GM21390 (cell line): ENCODE measurements around the gene KLHL5.
"Not testable (repeated sequence)": the region's sequence is repeated elsewhere in the genome, so short reads cannot be mapped to it uniquely, and the experiment has no call there.

Source experiments
- ATAC-seq: cut with Tn5 transposase; IDR thresholded peaks from one replicate; pipeline ENCODE4 v1.9.1; 2021; ENCODE audit not compliant: unreplicated experiment

KLHL5 gene

DNA sequence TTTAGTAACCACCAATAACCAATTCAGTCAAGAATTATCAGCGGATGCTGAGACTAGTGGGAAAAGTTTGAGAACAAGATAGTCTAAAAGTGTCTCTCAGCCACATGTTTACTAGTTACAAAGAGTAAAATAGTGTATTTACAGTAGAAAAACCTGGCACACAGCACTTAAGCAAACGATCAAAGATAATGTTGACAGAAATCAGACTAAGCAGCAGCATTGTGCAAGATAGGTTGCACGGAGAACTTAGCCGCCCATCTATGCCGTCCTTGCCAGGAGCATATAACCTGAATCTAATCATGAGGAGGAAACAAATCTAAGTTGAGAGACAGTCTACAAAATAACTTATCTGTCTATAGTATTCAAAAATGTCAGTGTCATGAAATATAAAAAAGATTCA is 35.3 kb downstream of the KLHL5 start:
- ATAC-seq: no peak

DNA sequence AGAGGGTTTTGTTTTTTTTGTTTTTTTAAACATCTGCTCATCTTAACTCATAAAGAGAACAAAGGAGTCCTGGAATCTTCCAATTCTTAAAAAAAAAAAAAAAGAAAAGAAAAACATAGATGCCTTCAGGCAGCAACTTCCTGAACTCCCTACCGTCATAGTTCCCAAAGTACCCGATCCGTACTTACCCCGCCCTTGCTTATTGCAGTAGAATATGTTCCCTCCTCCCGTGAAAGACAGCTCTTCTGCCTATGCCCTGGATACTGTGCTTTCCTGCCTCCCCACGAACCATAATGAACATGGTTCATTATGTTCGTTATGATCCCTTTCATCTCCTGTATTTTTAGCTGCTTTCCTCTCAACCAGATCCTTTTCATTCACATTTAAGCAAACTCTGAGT is 40.3 kb downstream of the KLHL5 start:
- ATAC-seq: no peak

- ATAC-seq: no peak
Measured at GRCh38 chr4:39103291-39103690, 41.3 kb downstream of the KLHL5 start.

GRCh38 chr4:39104255-39104654 is 42.2 kb downstream of the KLHL5 start:
- no peak for ATAC-seq

DNA sequence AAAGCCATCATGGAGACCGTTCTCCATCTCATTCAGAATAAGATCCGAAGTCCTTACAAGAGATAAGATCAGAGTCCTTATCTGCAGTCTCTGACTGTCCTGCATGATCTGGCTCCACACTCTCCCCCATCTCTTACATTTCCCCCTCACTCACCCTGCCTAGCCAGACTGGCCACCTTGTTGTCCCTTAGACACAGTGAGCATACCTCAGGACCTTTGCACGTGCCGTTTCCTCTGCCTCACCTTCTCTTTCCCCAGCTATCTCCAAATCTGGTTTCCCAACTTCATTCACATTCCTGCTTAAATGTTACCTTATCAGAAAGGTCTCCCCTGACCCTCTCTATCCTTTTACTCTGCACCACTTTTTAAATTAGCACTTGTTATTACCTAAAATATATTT is 44.0 kb downstream of the KLHL5 start:
- no peak for ATAC-seq

- no peak for ATAC-seq
Measured at GRCh38 chr4:39114436-39114835, 52.4 kb downstream of the KLHL5 start.

- no peak for ATAC-seq
Measured at GRCh38 chr4:39118034-39118658, 56.1 kb downstream of the KLHL5 start.

GRCh38 chr4:39120418-39120817 is 58.4 kb downstream of the KLHL5 start:
- no peak for ATAC-seq

DNA sequence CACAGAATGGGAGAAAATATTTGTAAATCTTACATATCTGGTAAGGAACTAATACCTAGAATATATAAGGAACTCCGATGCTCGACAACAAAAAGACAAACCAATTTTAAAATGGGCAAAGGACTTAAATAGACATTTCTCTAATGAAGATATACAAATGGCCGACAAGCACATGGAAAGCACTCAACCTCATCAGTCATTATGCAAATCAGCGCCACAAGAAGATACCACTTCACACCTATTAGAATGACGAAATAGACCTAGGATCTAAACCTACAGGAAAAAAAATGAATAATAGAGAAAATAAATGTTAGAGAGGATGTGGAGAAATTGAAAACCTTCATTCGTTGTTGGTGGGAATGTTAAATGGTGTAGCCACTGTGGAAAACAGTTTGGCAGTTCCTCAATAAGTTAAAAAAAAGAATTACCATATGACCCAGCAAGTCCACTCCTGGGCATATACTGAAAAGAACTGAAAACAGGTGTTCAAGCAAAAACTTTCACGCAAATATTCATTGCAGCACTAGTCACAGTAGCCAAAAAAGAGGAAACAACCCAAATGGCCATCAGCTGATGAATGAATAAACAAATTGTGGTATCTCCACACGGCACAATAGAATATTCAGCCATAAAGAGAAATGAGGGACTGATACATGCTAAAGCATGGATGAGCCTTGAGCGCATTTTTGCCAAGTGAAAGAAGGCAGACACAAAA is 63.0 kb downstream of the KLHL5 start:
- ATAC-seq: peak; percentile 79

GRCh38 chr4:39125600-39125985 is 63.6 kb downstream of the KLHL5 start:
- no peak for ATAC-seq

- no peak for ATAC-seq
Measured at GRCh38 chr4:39126256-39127095, 64.4 kb downstream of the KLHL5 start.

- no peak for ATAC-seq
Measured at GRCh38 chr4:39133623-39134022, 71.6 kb downstream of the KLHL5 start.

DNA sequence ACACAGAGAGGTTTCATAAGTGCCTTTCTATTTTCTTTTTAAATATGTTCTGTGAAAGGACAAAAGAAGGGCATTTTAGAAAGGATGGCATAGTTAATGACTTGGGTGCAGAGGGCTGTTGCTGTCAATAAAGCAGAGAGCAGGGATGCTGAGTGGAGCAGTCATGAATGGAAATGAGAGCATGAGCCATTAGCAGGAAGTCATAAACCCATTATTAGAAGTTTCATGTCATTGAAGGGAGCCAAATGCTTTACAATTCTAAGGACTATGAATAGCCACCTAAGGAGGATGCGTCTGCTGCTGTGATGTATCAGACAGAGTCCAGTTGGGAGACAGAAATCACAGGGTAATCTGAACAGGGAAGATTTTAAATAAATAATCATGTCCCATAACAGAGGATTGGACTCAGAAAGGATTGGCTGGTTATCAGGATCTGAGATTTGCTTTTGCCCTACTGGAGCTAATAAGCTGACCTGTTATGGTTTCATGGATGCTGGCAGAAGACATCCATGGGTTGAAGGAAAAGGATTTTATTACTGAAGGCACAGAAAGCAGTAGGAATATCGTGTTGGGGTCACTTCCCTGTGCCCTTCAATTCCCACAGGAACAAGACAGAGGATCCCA is 72.8 kb downstream of the KLHL5 start:
- peak; percentile 61 for ATAC-seq

- not testable (repeated sequence) for ATAC-seq
Measured at GRCh38 chr4:39138227-39138626, 76.2 kb downstream of the KLHL5 start.

- no peak for ATAC-seq
Measured at GRCh38 chr4:39146211-39146610, 84.2 kb downstream of the KLHL5 start.

DNA sequence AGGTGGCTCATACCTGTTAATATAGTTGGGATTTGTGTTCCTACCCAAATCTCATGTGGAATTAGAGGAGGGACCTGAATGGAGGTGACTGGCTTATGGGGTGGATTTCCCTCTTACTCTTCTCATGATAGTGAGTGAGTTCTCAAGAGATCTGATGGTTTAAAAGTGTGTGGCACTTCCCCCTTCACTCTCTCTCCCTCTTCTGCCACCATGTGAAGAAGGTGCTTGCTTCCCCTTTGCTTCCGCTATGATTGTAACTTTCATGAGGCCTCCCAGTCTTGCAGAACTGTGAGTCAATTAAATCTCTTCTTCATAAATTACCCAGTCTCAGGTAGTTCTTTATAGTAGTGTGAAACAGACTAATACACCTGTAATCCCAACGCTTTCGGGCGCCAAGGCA is 92.0 kb downstream of the KLHL5 start:
- no peak for ATAC-seq

DNA sequence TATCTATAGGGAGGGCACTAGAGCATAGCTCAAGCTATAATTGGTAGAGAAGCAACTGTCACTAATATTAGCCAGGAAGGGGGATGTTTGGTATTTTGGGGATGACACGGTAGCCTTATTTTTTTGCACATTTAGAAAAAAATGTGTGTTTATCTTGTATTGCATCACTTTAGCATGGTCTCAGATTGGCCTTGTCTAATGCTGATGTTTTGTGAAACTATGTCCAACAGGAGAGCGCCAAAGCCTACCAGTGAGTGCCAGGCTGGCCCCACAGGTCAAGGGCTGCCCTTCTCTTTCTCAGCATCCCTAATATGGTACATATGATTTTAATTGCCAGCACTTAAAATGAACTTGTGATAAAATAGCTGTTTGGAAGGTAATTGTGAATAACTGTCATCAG is 95.5 kb downstream of the KLHL5 start:
- ATAC-seq: no peak

DNA sequence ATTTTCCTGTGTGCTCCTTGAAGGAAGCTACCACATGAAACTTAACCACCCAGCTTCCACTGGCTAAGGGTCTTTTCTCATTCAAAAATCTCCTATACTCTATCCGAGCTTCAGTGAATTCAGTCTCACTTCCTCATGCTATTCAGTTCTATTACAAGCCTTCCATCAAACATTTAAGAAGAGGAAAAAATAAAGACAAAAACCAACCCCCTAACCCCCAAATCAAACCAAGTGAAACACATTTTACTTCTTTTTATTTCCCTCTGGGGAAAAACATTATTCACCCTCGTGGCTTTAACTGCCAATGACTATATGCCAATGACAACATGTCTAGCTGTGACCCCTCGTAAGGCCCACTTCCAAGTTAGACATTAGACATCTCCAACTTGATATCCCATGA is 104.1 kb downstream of the KLHL5 start:
- no peak for ATAC-seq

GRCh38 chr4:39166669-39167068 is 104.6 kb downstream of the KLHL5 start:
- ATAC-seq: no peak

DNA sequence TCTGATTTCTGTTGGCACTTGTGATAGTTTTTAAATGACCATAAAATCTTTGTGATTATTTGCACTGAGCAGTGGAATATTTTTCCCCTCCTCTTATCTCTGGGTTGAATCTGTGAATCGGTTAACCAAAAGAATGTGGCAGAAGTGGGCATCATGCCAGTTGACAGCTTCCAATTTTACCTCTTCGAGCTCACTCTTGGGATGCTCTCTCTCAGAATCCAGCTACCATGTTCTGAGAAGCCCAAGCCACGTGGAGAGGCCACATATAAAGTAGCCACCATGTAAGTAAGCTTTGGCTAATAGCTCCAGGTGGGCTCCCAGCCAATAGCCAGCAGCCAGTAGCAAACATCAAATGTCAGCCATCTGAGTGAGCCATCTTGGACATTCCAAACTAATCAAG is 107.4 kb downstream of the KLHL5 start:
- ATAC-seq: no peak

DNA sequence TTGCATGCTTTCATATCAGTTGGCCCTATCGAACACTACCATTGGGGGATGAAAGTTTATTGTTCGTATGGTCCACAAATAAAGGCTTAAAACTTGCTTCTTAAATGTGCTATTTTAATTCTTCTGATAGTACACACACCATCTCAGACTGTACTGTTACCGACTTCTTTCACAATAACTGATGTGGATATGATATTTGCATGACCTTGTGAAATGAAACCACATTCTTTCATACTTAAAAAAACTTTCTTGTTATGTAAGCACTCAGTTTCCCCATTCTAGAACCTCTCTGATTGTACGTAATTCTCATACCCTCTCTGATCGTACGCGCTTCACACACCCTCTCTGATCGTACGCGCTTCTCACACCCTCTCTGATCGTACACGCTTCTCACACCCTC is 108.3 kb downstream of the KLHL5 start:
- ATAC-seq: no peak
